ENCODE data around the gene HES4. TPM values are rescaled to one million over a fixed set of nuclear protein-coding genes. Genes with fewer than 3 reads are reported as not detected.

HES4 gene
- total RNA-seq, 1 experiment from 2014 or later = 145 TPM

- ChIA-PET CTCF (no interaction called here), POLR2A (no interaction called here), RAD21 (ENCODE audit: low non-redundant PET in 1 of 2, low total read pairs in 2 of 2, uncharacterized antibody in 2 of 2, unreplicated experiment in 2 of 2) (no interaction called here)
- intact Hi-C loops (cut with micrococcal nuclease) = no loop called here
- DNase-seq (ENCODE audit: low read depth, low spot score) = no peak
- peaks cover 23% of the 10 kb centered on the region; the same call in 1 of the 2 replicates for H3K79me2 ChIP-seq (ENCODE audit: insufficient read depth, low read length)
- no TSS peak for BruUV-seq (replicated peaks)
- no peak for TF ChIP-seq SRF (IDR thresholded peaks at IDR 0.05; ENCODE audit: low read depth)
- no peaks in the 10 kb centered on the region for H3K9me3 ChIP-seq (ENCODE audit: control insufficient read depth in 1 of 2, insufficient read depth in 1 of 2, low read depth in 1 of 2, low read length in 2 of 2)
- no peak overlapping the region for H3K4me2 ChIP-seq (ENCODE audit: low read length)
- no peaks in the 10 kb centered on the region for H3K9me2 ChIP-seq (ENCODE audit: insufficient read depth)
- H2AFZ ChIP-seq (ENCODE audit: low read depth, low read length, poor library complexity, severe bottlenecking) = no peak overlapping the region
- no peak overlapping the region for H3K9ac ChIP-seq (ENCODE audit: low read length)
- H3K27ac ChIP-seq (ENCODE audit: low read depth, low read length) = no peak overlapping the region
- H3K27me3 ChIP-seq (ENCODE audit: insufficient read depth, low read length) = no peaks in the 10 kb centered on the region
- H3K4me3 ChIP-seq (replicated peaks in 1 of 2; ENCODE audit: low read depth in 1 of 2, low read length in 2 of 2) = no peak overlapping the region
- peaks cover 7 to 17% of the 10 kb centered on the region in 2 experiments; a peak in 3 of 4 replicates for H3K4me1 ChIP-seq (ENCODE audit: control insufficient read depth in 1 of 2, insufficient read depth in 2 of 2, low read length in 2 of 2)
- peaks cover 19 to 37% of the 10 kb centered on the region in 2 experiments; a peak in 3 of 4 replicates for H3K36me3 ChIP-seq (ENCODE audit: control insufficient read depth in 1 of 2, insufficient read depth in 2 of 2, low read length in 2 of 2)
- no peak for ATAC-seq
- no peaks in the 10 kb centered on the region for H4K20me1 ChIP-seq (ENCODE audit: insufficient read depth)
Measured at GRCh38 chr1:1043921-1044320, 44.0 kb upstream of the HES4 start.

GRCh38 chr1:1043411-1043810 is 43.5 kb upstream of the HES4 start:
- no peak for DNase-seq (ENCODE audit: low read depth, low spot score)
- Histone ChIP-seq H3K4me2 (ENCODE audit: low read length) (no peak overlapping the region), H3K9me2 (ENCODE audit: insufficient read depth) (no peaks in the 10 kb centered on the region), H3K27ac (ENCODE audit: low read depth, low read length) (no peak overlapping the region), H3K36me3 (ENCODE audit: control insufficient read depth in 1 of 2, insufficient read depth in 2 of 2, low read length in 2 of 2) (peaks cover 19 to 37% of the 10 kb centered on the region in 2 experiments; a peak in 3 of 4 replicates), H3K4me1 (ENCODE audit: control insufficient read depth in 1 of 2, insufficient read depth in 2 of 2, low read length in 2 of 2) (peaks cover 7 to 18% of the 10 kb centered on the region in 2 experiments; a peak in 3 of 4 replicates), H3K9me3 (ENCODE audit: control insufficient read depth in 1 of 2, insufficient read depth in 1 of 2, low read depth in 1 of 2, low read length in 2 of 2) (no peaks in the 10 kb centered on the region), H4K20me1 (ENCODE audit: insufficient read depth) (no peaks in the 10 kb centered on the region), H2AFZ (ENCODE audit: low read depth, low read length, poor library complexity, severe bottlenecking) (no peak overlapping the region), H3K9ac (ENCODE audit: low read length) (no peak overlapping the region), H3K27me3 (ENCODE audit: insufficient read depth, low read length) (no peaks in the 10 kb centered on the region), H3K79me2 (ENCODE audit: insufficient read depth, low read length) (peaks cover 26% of the 10 kb centered on the region; the same call in 1 of the 2 replicates), H3K4me3 (replicated peaks in 1 of 2; ENCODE audit: low read depth in 1 of 2, low read length in 2 of 2) (no peak overlapping the region)
- intact Hi-C loops (cut with micrococcal nuclease) = no loop called here
- ChIA-PET CTCF (no interaction called here), RAD21 (ENCODE audit: low non-redundant PET in 1 of 2, low total read pairs in 2 of 2, uncharacterized antibody in 2 of 2, unreplicated experiment in 2 of 2) (no interaction called here), POLR2A (no interaction called here)
- TF ChIP-seq, protein P1, sequence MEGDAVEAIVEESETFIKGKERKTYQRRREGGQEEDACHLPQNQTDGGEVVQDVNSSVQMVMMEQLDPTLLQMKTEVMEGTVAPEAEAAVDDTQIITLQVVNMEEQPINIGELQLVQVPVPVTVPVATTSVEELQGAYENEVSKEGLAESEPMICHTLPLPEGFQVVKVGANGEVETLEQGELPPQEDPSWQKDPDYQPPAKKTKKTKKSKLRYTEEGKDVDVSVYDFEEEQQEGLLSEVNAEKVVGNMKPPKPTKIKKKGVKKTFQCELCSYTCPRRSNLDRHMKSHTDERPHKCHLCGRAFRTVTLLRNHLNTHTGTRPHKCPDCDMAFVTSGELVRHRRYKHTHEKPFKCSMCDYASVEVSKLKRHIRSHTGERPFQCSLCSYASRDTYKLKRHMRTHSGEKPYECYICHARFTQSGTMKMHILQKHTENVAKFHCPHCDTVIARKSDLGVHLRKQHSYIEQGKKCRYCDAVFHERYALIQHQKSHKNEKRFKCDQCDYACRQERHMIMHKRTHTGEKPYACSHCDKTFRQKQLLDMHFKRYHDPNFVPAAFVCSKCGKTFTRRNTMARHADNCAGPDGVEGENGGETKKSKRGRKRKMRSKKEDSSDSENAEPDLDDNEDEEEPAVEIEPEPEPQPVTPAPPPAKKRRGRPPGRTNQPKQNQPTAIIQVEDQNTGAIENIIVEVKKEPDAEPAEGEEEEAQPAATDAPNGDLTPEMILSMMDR (IDR thresholded peaks at IDR 0.05 in 2 of 3, conservative IDR thresholded peaks at IDR 0.05 in 1 of 3; ENCODE audit: borderline replicate concordance in 1 of 3, insufficient read depth in 1 of 3, low read depth in 2 of 3, low read length in 2 of 3) = no peak
- TF ChIP-seq CEBPB (IDR thresholded peaks at IDR 0.05; ENCODE audit: low read depth) (no peak), YY1 (IDR thresholded peaks at IDR 0.05; ENCODE audit: extremely low read depth, insufficient replicate concordance, low read depth, low read length) (no peak), FOSL1 (IDR thresholded peaks at IDR 0.05; ENCODE audit: low read depth) (no peak), EGR1 (IDR thresholded peaks at IDR 0.05; ENCODE audit: low read depth) (no peak), RAD21 (IDR thresholded peaks at IDR 0.05; ENCODE audit: low read depth) (no peak), CBX3 (IDR thresholded peaks at IDR 0.05; ENCODE audit: low read depth) (no peak), ZNF274 (IDR thresholded peaks at IDR 0.05; ENCODE audit: low read depth, low read length) (no peak)
- no peak for ATAC-seq
- no TSS peak for BruUV-seq (replicated peaks)

Measured in HCT116 (cell line).